ENCODE data around the gene GREM2. TPM values are rescaled to one million over a fixed set of nuclear protein-coding genes. Genes with fewer than 3 reads are reported as not detected.
A peak's percentile ranks its signal among the peaks of the same experiment; 100 is the strongest.

Gene GREM2
- total and polyA plus RNA-seq, 2 of the 4 experiments (the other 2 are of a cell fraction): 3.0 to 14.2 TPM

DNA sequence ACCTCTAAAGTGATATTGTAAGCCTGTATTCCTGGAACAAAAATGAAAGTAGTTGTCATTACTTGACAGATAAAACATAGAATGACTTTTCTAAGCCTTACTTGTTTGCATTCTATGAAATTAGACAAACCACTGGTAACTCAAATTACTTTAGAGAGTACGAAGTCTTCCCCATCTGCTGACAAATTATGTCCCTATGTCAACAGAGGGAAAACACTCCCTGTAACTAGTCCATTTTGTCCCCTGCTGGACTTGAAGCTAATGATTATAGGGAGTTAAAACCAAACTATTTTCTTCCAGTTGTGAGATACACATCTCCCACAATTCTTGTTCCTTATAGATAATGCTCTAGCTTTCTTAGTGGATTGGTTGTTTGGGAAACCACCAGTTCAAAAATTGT lies 39.6 kb downstream of the GREM2 start:
- ChIA-PET POLR2A (ENCODE audit: unreplicated experiment) (no interaction called here), CTCF (no interaction called here)
- H2AK5ac ChIP-seq (ENCODE audit: low read depth, low read length): no peak overlapping the region
- dilution Hi-C loops (cut with HindIII; ENCODE audit: low sequenced_read_pairs, unreplicated experiment): no loop called here
- H3K9me3 ChIP-seq (ENCODE audit: control insufficient read depth, insufficient read depth, low read length): no peaks in the 10 kb centered on the region
- no peak overlapping the region for H2AFZ ChIP-seq (replicated peaks; ENCODE audit: low read length, poor library complexity)
- intact Hi-C loops (cut with micrococcal nuclease): no loop called here
- no peak overlapping the region for H2AK9ac ChIP-seq (replicated peaks; ENCODE audit: low read depth, low read length, poor library complexity)
- no peaks in the 10 kb centered on the region; the same call in 1 of the 2 replicates for H3K36me3 ChIP-seq (ENCODE audit: control insufficient read depth, insufficient read depth, low read length)
- H3K4me1 ChIP-seq (ENCODE audit: control insufficient read depth, insufficient read depth, low read length): no peaks in the 10 kb centered on the region; the same call in 1 of the 2 replicates
- H3K9ac ChIP-seq (ENCODE audit: low read depth, low read length): no peak overlapping the region
- H3K4me3 ChIP-seq (ENCODE audit: insufficient read depth, low read depth, low read length): no peak overlapping the region
- H3K23ac ChIP-seq (ENCODE audit: low read depth, low read length): no peak overlapping the region
- ATAC-seq (ENCODE audit: low read depth) (no peak), DNase-seq (no peak)
- H4K20me1 ChIP-seq (ENCODE audit: insufficient read depth, low read length): no peaks in the 10 kb centered on the region
- no peak overlapping the region for H2BK120ac ChIP-seq (ENCODE audit: low read depth, low read length)
- no peak overlapping the region for H3K56ac ChIP-seq (ENCODE audit: extremely low read depth, insufficient read depth, low read length)
- H2BK5ac ChIP-seq (ENCODE audit: low read depth, low read length, poor library complexity, severe bottlenecking): no peak overlapping the region
- no peak overlapping the region for H4K91ac ChIP-seq (ENCODE audit: insufficient read depth, low read depth, low read length)
- no peak overlapping the region for H3K4ac ChIP-seq (ENCODE audit: low read depth, low read length)
- no peak overlapping the region for H2BK20ac ChIP-seq (ENCODE audit: low read depth, low read length)
- in situ Hi-C loops (cut with MboI; ENCODE audit: low sequenced_read_pairs): no loop called here
- H4K5ac ChIP-seq (ENCODE audit: low read depth, low read length): no peak overlapping the region
- 0 out of 2 replicates have a peak, but pooled peaks cover 2% of the 10 kb centered on the region for H3K9me1 ChIP-seq (ENCODE audit: insufficient read depth, low read length)
- H3K27ac ChIP-seq (ENCODE audit: insufficient read depth, low read length): no peak overlapping the region
- H3K27me3 ChIP-seq (ENCODE audit: control insufficient read depth, insufficient read depth, low read length): no peaks in the 10 kb centered on the region
- peak overlapping the region; percentile 64; the same call in 1 of the 2 replicates for H3K4me2 ChIP-seq (ENCODE audit: low read depth, low read length)
- no TSS peak for BruUV-seq (replicated peaks)
- peaks cover 0 to 4% of the 10 kb centered on the region in 2 experiments; a peak in 1 of 4 replicates for H3K79me1 ChIP-seq (ENCODE audit: low read depth in 1 of 2, low read length in 2 of 2)
- no peak overlapping the region for H4K8ac ChIP-seq (ENCODE audit: low read depth in 2 of 2, low read length in 2 of 2)
- no peak overlapping the region for H2BK15ac ChIP-seq (ENCODE audit: low read depth, low read length)
- H3K14ac ChIP-seq (replicated peaks; ENCODE audit: low read depth, low read length): no peak overlapping the region
- TF ChIP-seq, protein P1, sequence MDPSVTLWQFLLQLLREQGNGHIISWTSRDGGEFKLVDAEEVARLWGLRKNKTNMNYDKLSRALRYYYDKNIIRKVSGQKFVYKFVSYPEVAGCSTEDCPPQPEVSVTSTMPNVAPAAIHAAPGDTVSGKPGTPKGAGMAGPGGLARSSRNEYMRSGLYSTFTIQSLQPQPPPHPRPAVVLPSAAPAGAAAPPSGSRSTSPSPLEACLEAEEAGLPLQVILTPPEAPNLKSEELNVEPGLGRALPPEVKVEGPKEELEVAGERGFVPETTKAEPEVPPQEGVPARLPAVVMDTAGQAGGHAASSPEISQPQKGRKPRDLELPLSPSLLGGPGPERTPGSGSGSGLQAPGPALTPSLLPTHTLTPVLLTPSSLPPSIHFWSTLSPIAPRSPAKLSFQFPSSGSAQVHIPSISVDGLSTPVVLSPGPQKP (IDR thresholded peaks at IDR 0.05; ENCODE audit: borderline replicate concordance, low read depth, low read length): no peak
- no peak for TF ChIP-seq MXI1 (IDR thresholded peaks at IDR 0.05; ENCODE audit: borderline replicate concordance, low read depth, low read length)
- TF ChIP-seq BHLHE40 (IDR thresholded peaks at IDR 0.05; ENCODE audit: low read depth, low read length): no peak
- TF ChIP-seq RCOR1 (IDR thresholded peaks at IDR 0.05; ENCODE audit: insufficient replicate concordance, low read length): no peak
- TF ChIP-seq RAD21 (IDR thresholded peaks at IDR 0.05; ENCODE audit: low read length): no peak
- TF ChIP-seq CHD1 (IDR thresholded peaks at IDR 0.05; ENCODE audit: low read depth, low read length): no peak
- TF ChIP-seq MAFK (IDR thresholded peaks at IDR 0.05; ENCODE audit: low read depth, low read length): no peak
- TF ChIP-seq SMC3 (IDR thresholded peaks at IDR 0.05; ENCODE audit: low read depth, low read length): no peak
- no peak for TF ChIP-seq FOS (IDR thresholded peaks at IDR 0.05; ENCODE audit: low read depth, low read length)
- no peak for TF ChIP-seq POLR2A (IDR thresholded peaks at IDR 0.05; ENCODE audit: low read depth, low read length)
- no peak for TF ChIP-seq NFE2L2 (IDR thresholded peaks at IDR 0.05; ENCODE audit: low read depth, low read length)
- TF ChIP-seq, protein P2, sequence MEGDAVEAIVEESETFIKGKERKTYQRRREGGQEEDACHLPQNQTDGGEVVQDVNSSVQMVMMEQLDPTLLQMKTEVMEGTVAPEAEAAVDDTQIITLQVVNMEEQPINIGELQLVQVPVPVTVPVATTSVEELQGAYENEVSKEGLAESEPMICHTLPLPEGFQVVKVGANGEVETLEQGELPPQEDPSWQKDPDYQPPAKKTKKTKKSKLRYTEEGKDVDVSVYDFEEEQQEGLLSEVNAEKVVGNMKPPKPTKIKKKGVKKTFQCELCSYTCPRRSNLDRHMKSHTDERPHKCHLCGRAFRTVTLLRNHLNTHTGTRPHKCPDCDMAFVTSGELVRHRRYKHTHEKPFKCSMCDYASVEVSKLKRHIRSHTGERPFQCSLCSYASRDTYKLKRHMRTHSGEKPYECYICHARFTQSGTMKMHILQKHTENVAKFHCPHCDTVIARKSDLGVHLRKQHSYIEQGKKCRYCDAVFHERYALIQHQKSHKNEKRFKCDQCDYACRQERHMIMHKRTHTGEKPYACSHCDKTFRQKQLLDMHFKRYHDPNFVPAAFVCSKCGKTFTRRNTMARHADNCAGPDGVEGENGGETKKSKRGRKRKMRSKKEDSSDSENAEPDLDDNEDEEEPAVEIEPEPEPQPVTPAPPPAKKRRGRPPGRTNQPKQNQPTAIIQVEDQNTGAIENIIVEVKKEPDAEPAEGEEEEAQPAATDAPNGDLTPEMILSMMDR (conservative IDR thresholded peaks at IDR 0.05; ENCODE audit: low read depth, low read length): no peak
- WGBS, 2 experiments (ENCODE audit: extremely low coverage in 2 of 2, insufficient read length in 1 of 2): no CpG with 5 or more reads among the region's 1 CpG
- H3K18ac ChIP-seq (ENCODE audit: low read depth, low read length): no peak overlapping the region

Measured in IMR-90 (cell line).